ENCODE measurements around the gene TSTD2.
"Not testable (repeated sequence)": the region's sequence is repeated elsewhere in the genome, so short reads cannot be mapped to it uniquely, and the experiment has no call there.

The TSTD2 gene

DNA sequence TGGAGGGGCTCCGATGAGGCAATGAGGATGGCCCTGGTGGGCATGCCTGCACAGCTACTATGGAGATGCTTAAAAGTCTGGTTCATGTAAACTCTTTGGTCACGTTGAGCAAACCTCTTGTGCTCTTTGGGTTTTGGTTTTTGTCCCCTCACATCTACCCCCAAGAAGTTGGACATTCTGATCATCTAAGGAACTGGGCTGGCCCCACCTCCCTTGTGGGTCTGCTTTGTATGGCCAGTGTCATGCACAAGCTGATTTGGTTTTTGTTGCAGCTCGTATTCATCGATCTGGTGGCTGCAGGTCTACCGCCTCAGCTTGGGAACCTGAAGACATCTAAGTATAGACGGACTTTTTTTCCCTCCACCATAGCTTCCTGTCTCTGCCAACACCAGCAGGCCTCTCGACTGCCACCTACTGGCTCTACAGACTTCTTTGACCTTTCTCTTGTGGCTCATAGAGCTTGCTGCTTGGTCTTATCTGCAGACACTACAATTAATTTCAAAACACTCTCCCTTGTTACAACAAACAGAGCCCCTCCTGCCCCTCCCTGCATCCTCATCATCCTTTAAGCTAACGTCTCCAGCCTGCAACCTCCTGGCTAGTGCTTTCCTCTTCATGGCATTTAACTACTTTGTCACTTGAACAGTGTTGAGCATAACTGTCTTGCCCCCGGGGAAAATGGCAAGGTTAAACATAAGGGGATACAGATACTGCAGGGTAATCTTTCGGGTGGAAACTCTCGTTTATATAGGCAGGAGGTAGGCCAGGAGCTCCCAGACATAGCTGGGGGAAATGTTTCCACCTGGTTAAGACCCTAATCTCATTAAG, 34.5 kb downstream of the TSTD2 start:
- in situ Hi-C loops (cut with MboI; ENCODE audit: low pct_unique_long_range_greater_than_20kb, low sequenced_read_pairs) = no loop called here
- peak; percentile 85 for DNase-seq

DNA sequence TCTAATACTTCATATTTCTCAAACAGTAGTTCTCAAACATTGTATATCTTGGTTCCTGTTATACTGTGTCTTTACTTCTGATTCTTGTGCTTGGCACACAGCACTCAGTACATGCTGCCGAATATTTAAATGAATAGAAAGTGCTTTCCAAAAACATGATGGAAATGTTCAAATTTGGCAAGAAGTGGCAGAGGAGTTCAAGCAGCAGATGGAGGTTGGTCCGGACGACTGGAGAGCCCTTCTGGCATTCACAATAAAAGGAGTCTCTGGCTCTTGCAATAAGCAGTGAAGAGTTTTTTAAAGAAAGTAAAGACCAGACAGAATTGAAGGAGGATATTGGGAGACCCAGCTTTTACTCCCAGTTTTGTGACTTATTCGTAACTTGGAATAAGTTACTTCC, 36.3 kb downstream of the TSTD2 start:
- DNase-seq = no peak
- in situ Hi-C loops (cut with MboI; ENCODE audit: low pct_unique_long_range_greater_than_20kb, low sequenced_read_pairs) = no loop called here

DNA sequence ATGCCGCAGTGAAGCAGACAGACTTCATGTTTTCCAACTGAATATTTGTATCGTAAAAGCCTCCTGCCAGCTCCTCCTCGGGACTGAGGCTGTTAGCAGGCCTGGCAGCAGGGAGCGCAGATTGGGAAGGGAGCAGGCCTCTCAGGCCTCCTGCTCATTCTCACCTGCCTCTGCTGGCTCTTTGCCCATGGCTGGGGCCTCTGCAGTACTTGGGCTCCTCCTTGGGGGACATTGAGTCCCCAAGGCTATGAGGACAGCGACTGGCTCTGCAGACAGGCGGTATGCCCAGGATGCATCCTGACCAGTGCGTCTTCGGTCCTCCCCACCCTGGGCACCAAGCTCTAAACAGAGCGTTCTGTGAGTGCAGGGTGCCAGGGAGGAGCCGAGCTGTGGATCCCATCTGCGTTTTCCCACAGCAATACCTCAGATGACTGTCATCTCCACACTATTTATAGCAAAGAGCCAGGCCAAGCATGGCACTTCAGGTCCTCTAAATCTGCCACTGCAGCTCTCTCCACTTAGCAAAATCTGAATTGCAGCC, 38.7 kb downstream of the TSTD2 start:
- in situ Hi-C loops (cut with MboI; ENCODE audit: low pct_unique_long_range_greater_than_20kb, low sequenced_read_pairs) = no loop called here
- DNase-seq = no peak

DNA sequence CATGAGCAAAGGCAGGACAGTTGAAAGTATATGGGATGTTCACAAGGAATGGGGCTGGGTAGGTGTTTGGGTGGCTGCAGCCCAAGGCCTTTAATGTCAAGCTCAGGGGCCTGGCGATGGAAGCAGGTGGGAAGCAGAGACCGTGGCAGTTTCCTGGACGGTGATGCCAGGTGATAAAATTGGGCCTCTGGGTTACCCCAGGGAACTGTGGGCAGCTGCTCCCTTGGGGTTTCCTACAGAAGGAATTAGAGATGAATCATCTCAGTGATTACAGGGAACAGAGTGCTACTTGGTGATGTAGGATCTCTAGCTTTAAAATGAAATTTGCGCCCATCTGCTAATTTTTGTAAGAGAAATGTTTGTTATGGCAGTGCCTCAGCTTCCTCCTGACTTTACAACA, 39.2 kb downstream of the TSTD2 start:
- DNase-seq = no peak
- in situ Hi-C loops (cut with MboI; ENCODE audit: low pct_unique_long_range_greater_than_20kb, low sequenced_read_pairs) = no loop called here

DNA sequence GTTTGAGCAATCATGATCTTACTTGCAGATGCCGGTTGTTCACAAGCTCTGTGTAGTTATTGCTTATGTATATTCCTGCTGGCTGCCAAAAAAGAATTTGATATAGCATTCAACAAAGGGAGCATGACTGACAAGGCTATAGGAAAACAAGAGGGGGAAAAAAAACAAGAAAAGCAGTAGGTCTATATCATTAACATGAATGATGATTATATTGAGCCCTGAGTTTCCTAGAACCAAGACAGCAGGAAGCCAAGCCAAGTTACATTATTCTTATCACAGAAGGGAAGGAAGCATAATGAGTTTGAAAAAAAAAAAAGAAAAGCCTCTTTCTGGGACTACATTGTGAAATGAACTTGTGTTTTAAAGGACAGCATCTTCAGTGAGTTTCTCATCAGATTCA, 41.0 kb downstream of the TSTD2 start:
- in situ Hi-C loops (cut with MboI; ENCODE audit: low pct_unique_long_range_greater_than_20kb, low sequenced_read_pairs) = no loop called here

DNA sequence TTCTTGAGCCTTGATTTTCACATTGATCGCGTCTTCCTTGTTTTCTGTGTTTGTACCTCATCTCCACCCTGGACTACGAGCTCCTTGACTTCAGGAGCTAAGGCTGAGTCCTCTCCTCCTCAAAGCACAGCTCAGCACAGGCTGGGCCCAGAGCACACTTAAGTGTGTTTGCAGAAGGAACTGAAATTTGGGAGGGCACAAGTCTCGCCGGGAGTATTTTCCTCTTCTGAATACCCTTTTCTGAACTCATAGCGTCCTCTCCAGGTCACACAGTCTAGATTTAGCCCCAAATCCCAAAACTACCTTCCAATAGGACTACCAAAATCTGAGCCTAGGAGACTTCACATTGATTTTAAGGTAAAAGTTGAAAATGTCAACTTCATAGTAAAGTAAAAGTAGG, 41.6 kb downstream of the TSTD2 start:
- no peak for DNase-seq
- in situ Hi-C loops (cut with MboI; ENCODE audit: low pct_unique_long_range_greater_than_20kb, low sequenced_read_pairs) = no loop called here

More for the DNA sequence above, 41.0 kb downstream of the TSTD2 start:
- no peak for DNase-seq

DNA sequence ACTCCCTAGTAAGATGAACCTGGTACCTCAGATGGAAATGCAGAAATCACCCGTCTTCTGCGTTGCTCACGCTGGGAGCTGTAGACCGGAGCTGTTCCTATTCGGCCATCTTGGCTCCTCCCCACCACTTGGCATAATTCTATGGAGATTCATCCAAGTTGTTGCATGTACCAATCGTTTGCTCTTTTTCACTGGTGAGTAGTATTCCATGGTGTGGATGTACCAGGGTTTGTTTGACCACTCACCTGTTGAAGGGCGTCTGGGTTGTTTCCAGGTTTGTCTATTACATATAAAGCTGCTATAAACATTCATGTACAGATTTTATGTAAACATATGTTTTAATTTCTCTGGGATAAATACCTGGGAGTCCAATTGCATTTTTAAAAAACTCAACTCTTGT, 46.3 kb downstream of the TSTD2 start:
- in situ Hi-C loops (cut with MboI; ENCODE audit: low pct_unique_long_range_greater_than_20kb, low sequenced_read_pairs); DNase-seq: not testable (repeated sequence)

DNA sequence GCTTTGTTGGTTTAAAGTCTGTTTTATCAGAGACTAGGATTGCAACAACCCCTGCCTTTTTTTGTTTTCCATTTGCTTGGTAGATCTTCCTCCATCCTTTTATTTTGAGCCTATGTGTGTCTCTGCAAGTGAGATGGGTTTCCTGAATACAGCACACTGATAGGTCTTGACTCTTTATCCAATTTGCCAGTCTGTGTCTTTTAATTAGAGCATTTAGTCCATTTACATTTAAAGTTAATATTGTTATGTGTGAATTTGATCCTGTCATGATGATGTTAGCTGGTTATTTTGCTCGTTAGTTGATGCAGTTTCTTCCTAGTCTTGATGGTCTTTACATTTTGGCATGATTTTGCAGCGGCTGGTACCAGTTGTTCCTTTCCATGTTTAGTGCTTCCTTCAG, 48.4 kb downstream of the TSTD2 start:
- DNase-seq; in situ Hi-C loops (cut with MboI; ENCODE audit: low pct_unique_long_range_greater_than_20kb, low sequenced_read_pairs): not testable (repeated sequence)

DNA sequence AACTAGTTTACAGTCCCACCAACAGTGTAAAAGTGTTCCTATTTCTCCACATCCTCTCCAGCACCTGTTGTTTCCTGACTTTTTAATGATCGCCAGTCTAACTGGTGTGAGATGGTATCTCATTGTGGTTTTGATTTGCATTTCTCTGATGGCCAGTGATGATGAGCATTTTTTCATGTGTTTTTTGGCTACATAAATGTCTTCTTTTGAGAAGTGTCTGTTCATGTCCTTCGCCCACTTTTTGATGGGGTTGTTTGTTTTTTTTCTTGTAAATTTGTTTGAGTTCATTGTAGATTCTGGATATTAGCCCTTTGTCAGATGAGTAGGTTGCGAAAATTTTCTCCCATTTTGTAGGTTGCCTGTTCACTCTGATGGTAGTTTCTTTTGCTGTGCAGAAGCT, 51.6 kb downstream of the TSTD2 start:
- in situ Hi-C loops (cut with MboI; ENCODE audit: low pct_unique_long_range_greater_than_20kb, low sequenced_read_pairs); DNase-seq: not testable (repeated sequence)

DNA sequence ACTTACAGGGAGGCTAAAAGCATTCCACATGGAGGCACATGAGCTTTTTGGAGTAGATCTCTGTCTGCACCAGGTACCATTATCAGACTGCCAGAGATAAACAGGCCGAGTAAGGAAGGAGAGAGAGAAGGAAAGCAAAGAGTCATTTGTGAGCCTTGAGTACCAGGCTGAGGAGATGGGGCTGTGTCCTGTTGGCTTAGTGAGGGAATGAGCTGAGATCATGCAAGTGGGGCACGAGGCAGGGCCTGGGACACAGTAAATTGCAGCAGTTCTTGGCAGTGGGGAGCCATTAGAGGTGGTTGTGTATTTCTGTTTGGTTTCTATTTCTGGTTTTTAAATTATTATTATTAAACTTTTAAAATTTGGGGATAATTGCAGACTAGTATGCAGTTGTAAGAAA, 53.3 kb downstream of the TSTD2 start:
- no peak for DNase-seq
- in situ Hi-C loops (cut with MboI; ENCODE audit: low pct_unique_long_range_greater_than_20kb, low sequenced_read_pairs) = no loop called here

DNA sequence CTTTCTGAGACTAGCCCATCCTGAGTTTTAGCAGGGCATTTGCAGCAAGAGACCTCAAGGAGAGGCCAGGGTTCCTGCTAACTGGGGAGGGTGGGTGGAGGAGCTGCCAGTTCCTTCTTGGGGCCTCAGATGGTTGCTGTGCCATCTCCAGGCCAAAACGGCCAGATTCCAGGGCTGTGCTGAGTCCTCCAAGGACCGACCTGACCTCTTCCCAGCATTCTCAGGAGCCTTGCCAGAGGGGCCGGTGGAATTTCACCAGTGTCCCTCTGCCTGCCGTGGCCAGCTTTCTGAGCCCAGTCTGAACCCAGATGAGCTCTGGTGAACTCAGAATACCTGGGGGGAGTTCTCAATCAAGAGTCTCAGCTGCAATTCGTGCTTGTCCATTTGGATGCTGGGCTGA, 54.3 kb downstream of the TSTD2 start:
- in situ Hi-C loops (cut with MboI; ENCODE audit: low pct_unique_long_range_greater_than_20kb, low sequenced_read_pairs) = no loop called here
- no peak for DNase-seq

DNA sequence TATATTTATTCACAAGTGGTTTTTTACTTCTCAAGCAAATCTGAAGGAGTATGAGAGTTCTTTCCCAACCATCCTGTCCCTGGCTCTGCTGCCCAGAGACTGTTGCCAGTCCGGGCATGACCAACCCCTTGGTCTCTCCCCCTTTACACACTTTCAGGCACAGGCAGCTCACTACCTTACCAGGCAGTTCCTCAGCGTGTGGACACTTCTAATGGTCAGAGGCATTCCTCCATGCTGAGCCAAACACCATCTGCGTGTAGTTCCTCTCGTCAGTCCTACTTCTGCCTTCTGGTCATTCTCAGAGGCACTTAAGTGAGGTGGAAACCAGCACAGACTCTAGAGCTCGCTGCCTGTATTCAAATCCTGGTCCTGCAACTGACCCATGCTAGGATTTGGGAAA, 56.1 kb downstream of the TSTD2 start:
- in situ Hi-C loops (cut with MboI; ENCODE audit: low pct_unique_long_range_greater_than_20kb, low sequenced_read_pairs) = no loop called here

DNA sequence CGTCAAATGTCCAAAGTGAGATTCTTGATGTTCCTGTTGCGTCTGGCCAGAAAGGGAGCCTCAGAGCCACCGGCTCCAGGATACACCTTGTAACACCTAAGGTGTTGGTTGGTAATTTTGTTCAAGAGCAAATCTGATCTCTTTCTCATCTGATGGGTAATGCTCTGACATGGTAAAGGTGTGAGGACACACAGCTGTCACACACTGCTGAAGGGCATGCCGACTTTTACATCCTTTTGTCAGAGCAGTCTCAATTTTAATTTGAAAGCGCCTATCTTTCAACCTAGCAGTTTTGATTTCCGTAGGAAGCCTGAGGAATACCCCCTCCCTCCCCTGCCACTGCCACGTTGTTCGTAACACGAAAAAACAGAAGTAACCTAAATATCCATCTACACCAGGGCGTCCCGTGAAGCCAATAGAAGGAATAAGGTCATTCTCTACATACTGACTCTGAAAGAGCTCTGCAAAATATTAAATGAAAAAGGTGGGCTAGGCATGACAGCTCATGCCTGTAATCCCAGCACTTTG, 57.4 kb downstream of the TSTD2 start:
- in situ Hi-C loops (cut with MboI; ENCODE audit: low pct_unique_long_range_greater_than_20kb, low sequenced_read_pairs) = no loop called here
- peak; percentile 45 for DNase-seq

More for the DNA sequence above, 56.1 kb downstream of the TSTD2 start:
- DNase-seq = no peak

DNA sequence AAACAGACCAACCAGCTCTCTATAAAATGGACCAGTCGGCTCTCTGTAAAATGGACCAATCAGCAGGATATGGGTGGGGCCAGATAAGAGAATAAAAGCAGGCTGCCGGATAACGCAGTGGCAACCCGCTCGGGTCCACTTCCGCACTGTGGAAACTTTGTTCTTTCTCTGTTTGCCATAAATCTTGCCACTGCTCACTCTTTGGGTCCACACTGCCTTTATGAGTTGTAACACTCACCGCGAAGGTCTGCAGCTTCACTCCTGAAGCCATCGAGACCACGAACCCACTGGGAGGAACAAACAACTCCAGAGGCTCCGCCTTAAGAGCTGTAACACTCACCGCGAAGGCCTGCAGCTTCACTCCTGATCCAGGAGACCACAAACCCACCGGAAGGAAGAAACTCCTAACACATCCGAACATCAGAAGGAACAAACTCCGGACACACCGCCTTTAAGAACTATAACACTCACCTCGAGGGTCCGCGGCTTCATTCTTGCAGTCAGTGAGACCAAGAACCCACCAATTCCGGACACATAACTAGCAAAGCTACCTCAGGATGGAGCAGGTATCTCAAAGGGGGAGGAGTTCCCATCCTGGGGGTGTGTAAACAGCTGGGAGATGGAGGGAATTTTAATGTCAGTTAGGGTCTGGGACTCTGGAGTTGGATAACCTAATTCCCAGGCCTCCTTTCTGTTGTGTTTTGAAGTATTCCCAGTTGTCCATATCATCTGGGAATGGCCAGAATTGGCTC, 58.1 kb downstream of the TSTD2 start:
- in situ Hi-C loops (cut with MboI; ENCODE audit: low pct_unique_long_range_greater_than_20kb, low sequenced_read_pairs) = not testable (repeated sequence)

DNA sequence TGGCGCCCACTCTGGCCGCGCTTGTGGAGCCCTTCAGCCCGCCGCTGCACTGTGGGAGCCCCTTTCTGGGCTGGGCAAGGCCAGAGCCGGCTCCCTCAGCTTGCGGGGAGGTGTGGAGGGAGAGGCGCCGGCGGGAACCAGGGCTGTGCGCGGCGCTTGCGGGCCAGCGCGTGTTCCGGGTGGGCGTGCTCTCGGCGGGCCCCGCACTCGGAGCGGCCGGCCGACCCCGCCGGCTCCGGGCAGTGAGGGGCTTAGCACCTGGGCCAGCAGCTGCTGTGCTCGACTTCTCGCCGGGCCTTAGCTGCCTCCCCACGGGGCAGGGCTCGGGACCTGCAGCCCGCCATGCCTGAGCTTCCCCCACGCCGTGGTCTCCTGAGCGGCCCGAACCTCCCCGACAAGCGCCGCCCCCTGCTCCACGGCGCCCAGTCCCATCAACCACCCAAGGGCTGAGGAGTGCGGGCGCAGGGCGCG, 59.0 kb downstream of the TSTD2 start:
- in situ Hi-C loops (cut with MboI; ENCODE audit: low pct_unique_long_range_greater_than_20kb, low sequenced_read_pairs); DNase-seq: not testable (repeated sequence)

More for the DNA sequence above, 58.1 kb downstream of the TSTD2 start:
- DNase-seq = peak; percentile 69

DNA sequence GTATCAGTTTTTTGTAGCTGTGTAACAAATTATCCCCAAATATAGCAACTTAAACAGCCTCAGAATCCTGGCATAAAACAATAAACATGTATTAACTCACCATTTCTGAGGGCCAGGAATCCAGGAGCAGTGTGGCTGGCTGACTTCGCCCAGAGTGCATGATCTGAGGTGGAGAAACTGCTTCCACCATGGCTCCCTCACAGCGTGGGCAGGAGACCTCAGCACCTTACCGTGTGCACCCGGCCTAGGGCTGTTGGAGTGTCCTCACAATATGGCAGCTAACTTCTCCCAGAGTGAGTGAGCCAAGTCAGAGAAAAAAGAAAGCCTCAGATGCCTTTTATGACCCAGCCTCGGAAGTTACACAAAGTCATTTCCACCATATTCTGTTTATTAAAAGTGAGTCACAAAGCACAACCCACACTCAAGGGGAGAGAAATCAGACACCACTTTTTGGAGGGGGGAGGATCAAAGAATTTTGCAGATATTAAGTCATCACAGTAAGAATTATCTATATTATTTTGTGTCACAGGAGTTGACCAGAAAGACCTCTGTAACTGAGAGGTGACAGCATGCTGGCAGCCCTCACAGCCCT, 59.6 kb downstream of the TSTD2 start:
- in situ Hi-C loops (cut with MboI; ENCODE audit: low pct_unique_long_range_greater_than_20kb, low sequenced_read_pairs) = no loop called here

DNA sequence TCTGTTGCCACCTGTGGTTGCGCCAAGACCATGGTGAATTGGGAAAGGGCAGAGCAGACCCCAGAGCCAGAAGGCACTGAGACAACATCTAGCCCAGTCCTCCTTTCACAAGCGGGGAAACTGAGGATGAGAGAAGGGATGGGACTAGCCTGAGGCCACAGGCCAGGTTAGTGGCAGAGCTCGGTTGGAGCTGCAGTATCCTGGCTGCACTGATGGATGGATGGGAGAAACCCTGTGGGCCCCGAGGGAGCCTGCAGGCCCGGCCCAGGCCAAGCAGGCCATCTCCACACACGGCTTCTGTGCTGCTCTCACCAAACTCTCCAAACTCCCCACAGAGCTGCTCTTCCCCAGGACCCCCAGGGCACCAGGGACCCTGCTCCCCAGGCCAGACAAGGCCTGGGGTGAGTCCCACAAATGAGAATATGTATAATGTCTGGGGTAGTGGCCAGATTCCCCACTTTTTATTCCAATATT, 60.2 kb downstream of the TSTD2 start:
- no peak for DNase-seq
- in situ Hi-C loops (cut with MboI; ENCODE audit: low pct_unique_long_range_greater_than_20kb, low sequenced_read_pairs) = no loop called here

More for the DNA sequence above, 59.6 kb downstream of the TSTD2 start:
- no peak for DNase-seq

DNA sequence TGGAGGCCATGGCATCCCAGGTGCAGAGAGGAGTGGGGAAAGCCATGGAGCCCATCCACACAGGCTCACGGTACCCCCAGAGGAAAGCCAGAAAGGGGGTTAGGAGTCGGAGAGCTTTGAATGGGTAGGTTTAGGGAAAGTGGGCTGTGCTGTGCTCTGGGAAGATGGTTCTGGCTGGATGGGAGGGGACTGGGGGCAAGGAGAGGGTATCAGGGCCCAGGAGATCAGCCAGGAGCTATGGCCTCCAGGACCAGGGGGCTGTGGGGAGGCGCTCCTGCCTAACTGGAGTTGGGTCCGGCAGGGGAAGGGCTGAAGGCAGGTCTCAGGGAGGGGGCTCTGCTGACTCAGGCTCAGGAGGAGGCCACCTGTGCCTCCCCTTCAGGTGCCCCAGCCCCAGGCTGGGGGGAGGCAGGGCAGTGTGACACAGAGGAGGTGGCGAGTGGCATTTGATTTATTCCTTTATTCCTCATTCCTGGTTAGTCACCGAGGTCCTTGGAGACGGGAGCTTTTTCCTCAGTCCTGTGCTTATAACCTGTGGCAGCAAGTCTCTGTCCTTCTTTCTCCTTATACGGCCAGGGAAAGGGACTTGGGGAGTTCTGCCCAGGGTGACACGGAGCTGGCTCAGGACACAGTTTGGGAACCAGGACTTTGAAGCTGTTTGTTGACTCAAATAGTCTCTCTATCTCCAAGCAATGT, 60.8 kb downstream of the TSTD2 start:
- in situ Hi-C loops (cut with MboI; ENCODE audit: low pct_unique_long_range_greater_than_20kb, low sequenced_read_pairs) = no loop called here
- DNase-seq = no peak

DNA sequence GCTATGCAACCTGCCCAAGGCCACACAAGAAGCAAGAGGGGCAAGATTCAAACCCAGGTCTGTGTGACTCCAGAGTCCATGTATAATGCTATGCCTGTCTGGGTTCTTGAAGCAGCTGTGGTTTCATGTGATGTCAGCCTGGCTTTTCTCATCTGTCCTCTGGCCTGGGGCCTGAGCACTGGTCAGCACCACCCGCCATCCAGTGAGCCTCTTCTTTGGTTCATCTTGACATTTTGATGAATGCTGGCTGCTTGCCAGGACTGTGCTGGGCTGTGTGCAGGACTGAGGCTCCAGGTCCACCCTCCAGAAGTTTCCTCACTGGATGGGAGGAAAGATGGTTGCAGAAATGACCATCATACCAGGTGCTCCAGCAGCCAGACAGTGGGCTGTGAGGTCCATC, 61.5 kb downstream of the TSTD2 start:
- in situ Hi-C loops (cut with MboI; ENCODE audit: low pct_unique_long_range_greater_than_20kb, low sequenced_read_pairs) = no loop called here
- no peak for DNase-seq
